DOHH2 (cell line): ENCODE results near the gene IRAK1BP1.

ENCODE experiments used
- H3F3A ChIP-seq: fragments of 200-600 bp; sonication (generic), shearing (Covaris generic); 2 replicates; pipeline ENCODE4 v1.6.0; 2016; ENCODE audit warnings: antibody characterized with exemption, mild to moderate bottlenecking; ENCODE audit not compliant: control insufficient read depth, insufficient read depth
- H3K27ac ChIP-seq: fragments of 200-600 bp; sonication (generic); 2 replicates; pipeline ENCODE4 v1.5.1; 2014; ENCODE audit warnings: low read depth, mild to moderate bottlenecking, low read length, moderate library complexity
- H3K27me3 ChIP-seq: fragments of 200-600 bp; sonication (generic); 2 replicates; pipeline ENCODE4 v1.6.1; 2014; ENCODE audit warnings: mild to moderate bottlenecking, low read length, mixed read lengths; ENCODE audit not compliant: control insufficient read depth
- H3K36me3 ChIP-seq: fragments of 200-600 bp; sonication (generic); 2 replicates; pipeline ENCODE4 v1.6.1; 2014; ENCODE audit warnings: mild to moderate bottlenecking, low read length, moderate library complexity, mixed read lengths; ENCODE audit not compliant: control insufficient read depth
- H3K4me1 ChIP-seq: fragments of 200-600 bp; sonication (generic); 2 replicates; pipeline ENCODE4 v1.6.1; 2014; ENCODE audit warnings: mild to moderate bottlenecking, low read length, mixed read lengths; ENCODE audit not compliant: control insufficient read depth
- H3K4me2 ChIP-seq: fragments of 200-600 bp; sonication (generic); 2 replicates; pipeline ENCODE4 v1.6.0; 2014; ENCODE audit warnings: mild to moderate bottlenecking, low read length, moderate library complexity
- H3K4me3 ChIP-seq: fragments of 200-600 bp; sonication (generic); 2 replicates; pipeline ENCODE4 v1.5.1; 2014; ENCODE audit warnings: mild to moderate bottlenecking, low read length, mixed read lengths
- H3K79me2 ChIP-seq: fragments of 200-600 bp; sonication (generic); 2 replicates; pipeline ENCODE4 v1.6.1; 2014; ENCODE audit warnings: mild to moderate bottlenecking, low read length, mixed read lengths; ENCODE audit not compliant: control insufficient read depth
- H3K9me2 ChIP-seq: fragments of 200-600 bp; sonication (generic); replicated peaks from 2 replicates; pipeline ENCODE4 v1.6.1; 2014; ENCODE audit warnings: mild to moderate bottlenecking, low read length, mixed read lengths; ENCODE audit not compliant: control insufficient read depth
- H3K9me3 ChIP-seq: fragments of 200-600 bp; sonication (generic); 2 replicates; pipeline ENCODE4 v1.6.1; 2014; ENCODE audit warnings: antibody characterized with exemption, low read length, mixed read lengths; ENCODE audit not compliant: control insufficient read depth, insufficient read depth
- H4K20me1 ChIP-seq: fragments of 200-600 bp; sonication (generic); 2 replicates; pipeline ENCODE4 v1.6.0; 2014; ENCODE audit warnings: low read depth, mild to moderate bottlenecking, antibody characterized with exemption, low read length, moderate library complexity; ENCODE audit not compliant: control insufficient read depth, insufficient read depth
- CTCF ChIP-seq: fragments of 200-600 bp; sonication (generic); IDR thresholded peaks from one replicate; pipeline ENCODE4 v1.5.1; 2014; ENCODE audit warnings: antibody characterized with exemption, mild to moderate bottlenecking, low read depth, low read length; ENCODE audit not compliant: poor library complexity, severe bottlenecking
- EZH2phosphoT487 ChIP-seq: fragments of 200-600 bp; sonication (generic); IDR thresholded peaks from 2 replicates; pipeline ENCODE4 v1.6.1; 2017; ENCODE audit warnings: borderline replicate concordance, mild to moderate bottlenecking, antibody characterized with exemption, low read length, moderate library complexity, mixed read lengths

The IRAK1BP1 gene

GRCh38 chr6:78908621-78909020, 41.3 kb downstream of the IRAK1BP1 start:
- peak overlapping the region; percentile 55 for H3K4me2 ChIP-seq
- no peak overlapping the region for H3K4me3 ChIP-seq
- no peaks in the 10 kb centered on the region for H3K36me3 ChIP-seq
- TF ChIP-seq CTCF (no peak), EZH2phosphoT487 (no peak)
- no peaks in the 10 kb centered on the region for H4K20me1 ChIP-seq
- H3F3A ChIP-seq = no peaks in the 10 kb centered on the region; the same call in 1 of the 2 replicates
- no peaks in the 10 kb centered on the region for H3K9me3 ChIP-seq
- H3K9me2 ChIP-seq = no peaks in the 10 kb centered on the region
- no peaks in the 10 kb centered on the region for H3K27me3 ChIP-seq
- H3K27ac ChIP-seq = no peak overlapping the region
- H3K79me2 ChIP-seq = no peaks in the 10 kb centered on the region
- H3K4me1 ChIP-seq = peaks cover 25% of the 10 kb centered on the region

- Histone ChIP-seq H3K9me3 (no peaks in the 10 kb centered on the region), H3K4me3 (peak overlapping the region; percentile 50), H3F3A (no peaks in the 10 kb centered on the region; the same call in 1 of the 2 replicates), H3K4me2 (peak overlapping the region; percentile 55), H3K79me2 (no peaks in the 10 kb centered on the region), H3K27ac (peak overlapping the region; percentile 25), H3K36me3 (no peaks in the 10 kb centered on the region), H4K20me1 (no peaks in the 10 kb centered on the region), H3K4me1 (peaks cover 25% of the 10 kb centered on the region), H3K9me2 (no peaks in the 10 kb centered on the region), H3K27me3 (no peaks in the 10 kb centered on the region)
- TF ChIP-seq CTCF (no peak), EZH2phosphoT487 (no peak)
These were observed 42.0 kb downstream of the IRAK1BP1 start for GRCh38 chr6:78909391-78909790.

- H3K9me3 ChIP-seq = no peaks in the 10 kb centered on the region
- H3K79me2 ChIP-seq = no peaks in the 10 kb centered on the region
- no peaks in the 10 kb centered on the region for H4K20me1 ChIP-seq
- no peaks in the 10 kb centered on the region for H3K27me3 ChIP-seq
- no peaks in the 10 kb centered on the region for H3K36me3 ChIP-seq
- no peaks in the 10 kb centered on the region for H3K9me2 ChIP-seq
- peak overlapping the region; percentile 55 for H3K4me2 ChIP-seq
- H3K27ac ChIP-seq = no peak overlapping the region
- H3K4me1 ChIP-seq = peaks cover 25% of the 10 kb centered on the region
- H3F3A ChIP-seq = no peaks in the 10 kb centered on the region; the same call in 1 of the 2 replicates
- H3K4me3 ChIP-seq = peak overlapping the region; percentile 50
- TF ChIP-seq EZH2phosphoT487 (no peak), CTCF (no peak)
These were observed 42.7 kb downstream of the IRAK1BP1 start for GRCh38 chr6:78910010-78910409.
